ENCODE results near the gene AGPAT1. TPM values are rescaled to one million over a fixed set of nuclear protein-coding genes. Genes with fewer than 3 reads are reported as not detected.

AGPAT1 gene
- total and polyA plus RNA-seq, 2 of the 8 experiments (the other 6 are each of a cell fraction or from before 2014, with no cell fraction given) = 96.0 to 222 TPM

DNA sequence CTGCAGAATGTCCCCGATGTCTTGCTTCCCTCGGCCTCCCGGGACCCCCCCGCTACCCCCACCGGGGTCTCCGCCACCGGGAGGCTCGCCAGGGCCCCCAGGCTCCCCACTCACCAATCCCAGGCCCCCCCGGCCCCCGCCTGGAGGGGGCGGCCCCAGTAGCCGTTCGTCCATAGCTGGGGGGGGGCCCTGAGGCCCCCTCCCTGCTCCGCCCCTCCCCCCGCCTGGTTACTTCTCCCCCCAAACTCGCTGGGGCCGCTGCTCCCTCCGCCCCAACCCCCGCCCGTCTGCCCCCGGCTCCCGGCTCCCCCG is 13.8 kb upstream of the AGPAT1 start (continued):
- TF ChIP-seq, protein P1, sequence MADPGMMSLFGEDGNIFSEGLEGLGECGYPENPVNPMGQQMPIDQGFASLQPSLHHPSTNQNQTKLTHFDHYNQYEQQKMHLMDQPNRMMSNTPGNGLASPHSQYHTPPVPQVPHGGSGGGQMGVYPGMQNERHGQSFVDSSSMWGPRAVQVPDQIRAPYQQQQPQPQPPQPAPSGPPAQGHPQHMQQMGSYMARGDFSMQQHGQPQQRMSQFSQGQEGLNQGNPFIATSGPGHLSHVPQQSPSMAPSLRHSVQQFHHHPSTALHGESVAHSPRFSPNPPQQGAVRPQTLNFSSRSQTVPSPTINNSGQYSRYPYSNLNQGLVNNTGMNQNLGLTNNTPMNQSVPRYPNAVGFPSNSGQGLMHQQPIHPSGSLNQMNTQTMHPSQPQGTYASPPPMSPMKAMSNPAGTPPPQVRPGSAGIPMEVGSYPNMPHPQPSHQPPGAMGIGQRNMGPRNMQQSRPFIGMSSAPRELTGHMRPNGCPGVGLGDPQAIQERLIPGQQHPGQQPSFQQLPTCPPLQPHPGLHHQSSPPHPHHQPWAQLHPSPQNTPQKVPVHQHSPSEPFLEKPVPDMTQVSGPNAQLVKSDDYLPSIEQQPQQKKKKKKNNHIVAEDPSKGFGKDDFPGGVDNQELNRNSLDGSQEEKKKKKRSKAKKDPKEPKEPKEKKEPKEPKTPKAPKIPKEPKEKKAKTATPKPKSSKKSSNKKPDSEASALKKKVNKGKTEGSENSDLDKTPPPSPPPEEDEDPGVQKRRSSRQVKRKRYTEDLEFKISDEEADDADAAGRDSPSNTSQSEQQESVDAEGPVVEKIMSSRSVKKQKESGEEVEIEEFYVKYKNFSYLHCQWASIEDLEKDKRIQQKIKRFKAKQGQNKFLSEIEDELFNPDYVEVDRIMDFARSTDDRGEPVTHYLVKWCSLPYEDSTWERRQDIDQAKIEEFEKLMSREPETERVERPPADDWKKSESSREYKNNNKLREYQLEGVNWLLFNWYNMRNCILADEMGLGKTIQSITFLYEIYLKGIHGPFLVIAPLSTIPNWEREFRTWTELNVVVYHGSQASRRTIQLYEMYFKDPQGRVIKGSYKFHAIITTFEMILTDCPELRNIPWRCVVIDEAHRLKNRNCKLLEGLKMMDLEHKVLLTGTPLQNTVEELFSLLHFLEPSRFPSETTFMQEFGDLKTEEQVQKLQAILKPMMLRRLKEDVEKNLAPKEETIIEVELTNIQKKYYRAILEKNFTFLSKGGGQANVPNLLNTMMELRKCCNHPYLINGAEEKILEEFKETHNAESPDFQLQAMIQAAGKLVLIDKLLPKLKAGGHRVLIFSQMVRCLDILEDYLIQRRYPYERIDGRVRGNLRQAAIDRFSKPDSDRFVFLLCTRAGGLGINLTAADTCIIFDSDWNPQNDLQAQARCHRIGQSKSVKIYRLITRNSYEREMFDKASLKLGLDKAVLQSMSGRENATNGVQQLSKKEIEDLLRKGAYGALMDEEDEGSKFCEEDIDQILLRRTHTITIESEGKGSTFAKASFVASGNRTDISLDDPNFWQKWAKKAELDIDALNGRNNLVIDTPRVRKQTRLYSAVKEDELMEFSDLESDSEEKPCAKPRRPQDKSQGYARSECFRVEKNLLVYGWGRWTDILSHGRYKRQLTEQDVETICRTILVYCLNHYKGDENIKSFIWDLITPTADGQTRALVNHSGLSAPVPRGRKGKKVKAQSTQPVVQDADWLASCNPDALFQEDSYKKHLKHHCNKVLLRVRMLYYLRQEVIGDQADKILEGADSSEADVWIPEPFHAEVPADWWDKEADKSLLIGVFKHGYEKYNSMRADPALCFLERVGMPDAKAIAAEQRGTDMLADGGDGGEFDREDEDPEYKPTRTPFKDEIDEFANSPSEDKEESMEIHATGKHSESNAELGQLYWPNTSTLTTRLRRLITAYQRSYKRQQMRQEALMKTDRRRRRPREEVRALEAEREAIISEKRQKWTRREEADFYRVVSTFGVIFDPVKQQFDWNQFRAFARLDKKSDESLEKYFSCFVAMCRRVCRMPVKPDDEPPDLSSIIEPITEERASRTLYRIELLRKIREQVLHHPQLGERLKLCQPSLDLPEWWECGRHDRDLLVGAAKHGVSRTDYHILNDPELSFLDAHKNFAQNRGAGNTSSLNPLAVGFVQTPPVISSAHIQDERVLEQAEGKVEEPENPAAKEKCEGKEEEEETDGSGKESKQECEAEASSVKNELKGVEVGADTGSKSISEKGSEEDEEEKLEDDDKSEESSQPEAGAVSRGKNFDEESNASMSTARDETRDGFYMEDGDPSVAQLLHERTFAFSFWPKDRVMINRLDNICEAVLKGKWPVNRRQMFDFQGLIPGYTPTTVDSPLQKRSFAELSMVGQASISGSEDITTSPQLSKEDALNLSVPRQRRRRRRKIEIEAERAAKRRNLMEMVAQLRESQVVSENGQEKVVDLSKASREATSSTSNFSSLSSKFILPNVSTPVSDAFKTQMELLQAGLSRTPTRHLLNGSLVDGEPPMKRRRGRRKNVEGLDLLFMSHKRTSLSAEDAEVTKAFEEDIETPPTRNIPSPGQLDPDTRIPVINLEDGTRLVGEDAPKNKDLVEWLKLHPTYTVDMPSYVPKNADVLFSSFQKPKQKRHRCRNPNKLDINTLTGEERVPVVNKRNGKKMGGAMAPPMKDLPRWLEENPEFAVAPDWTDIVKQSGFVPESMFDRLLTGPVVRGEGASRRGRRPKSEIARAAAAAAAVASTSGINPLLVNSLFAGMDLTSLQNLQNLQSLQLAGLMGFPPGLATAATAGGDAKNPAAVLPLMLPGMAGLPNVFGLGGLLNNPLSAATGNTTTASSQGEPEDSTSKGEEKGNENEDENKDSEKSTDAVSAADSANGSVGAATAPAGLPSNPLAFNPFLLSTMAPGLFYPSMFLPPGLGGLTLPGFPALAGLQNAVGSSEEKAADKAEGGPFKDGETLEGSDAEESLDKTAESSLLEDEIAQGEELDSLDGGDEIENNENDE (IDR thresholded peaks at IDR 0.05; ENCODE audit: insufficient replicate concordance, low read length) = no peak
- no peak for TF ChIP-seq SP1 (IDR thresholded peaks at IDR 0.05; ENCODE audit: low read depth, low read length)
- no peak for TF ChIP-seq POLR2A (IDR thresholded peaks at IDR 0.05; ENCODE audit: control extremely low read depth in 1 of 2, low read depth in 2 of 2, low read length in 2 of 2)
- no peak for TF ChIP-seq TBP (IDR thresholded peaks at IDR 0.05; ENCODE audit: low read depth, low read length)
- no peak for TF ChIP-seq RFX5 (IDR thresholded peaks at IDR 0.05; ENCODE audit: borderline replicate concordance, low read depth, low read length)
- TF ChIP-seq TAF7 (optimal IDR thresholded peaks at IDR 0.05; ENCODE audit: borderline replicate concordance, low read depth, low read length) = no peak
- TF ChIP-seq JUN (IDR thresholded peaks at IDR 0.05; ENCODE audit: low read depth, low read length) = no peak
- TF ChIP-seq GABPA (IDR thresholded peaks at IDR 0.05; ENCODE audit: borderline replicate concordance, insufficient read depth, low read length) = no peak
- no peak for TF ChIP-seq TEAD4 (IDR thresholded peaks at IDR 0.05; ENCODE audit: low read depth, low read length)
